ENCODE measurements around the gene EFNA2. TPM values are rescaled to one million over a fixed set of nuclear protein-coding genes. Genes with fewer than 3 reads are reported as not detected.
A peak's percentile ranks its signal among the peaks of the same experiment; 100 is the strongest.

The EFNA2 gene
- total and polyA plus RNA-seq, 2 of the 8 experiments (the other 6 are each of a cell fraction or from before 2014, with no cell fraction given) = 4.0 to 7.0 TPM

DNA sequence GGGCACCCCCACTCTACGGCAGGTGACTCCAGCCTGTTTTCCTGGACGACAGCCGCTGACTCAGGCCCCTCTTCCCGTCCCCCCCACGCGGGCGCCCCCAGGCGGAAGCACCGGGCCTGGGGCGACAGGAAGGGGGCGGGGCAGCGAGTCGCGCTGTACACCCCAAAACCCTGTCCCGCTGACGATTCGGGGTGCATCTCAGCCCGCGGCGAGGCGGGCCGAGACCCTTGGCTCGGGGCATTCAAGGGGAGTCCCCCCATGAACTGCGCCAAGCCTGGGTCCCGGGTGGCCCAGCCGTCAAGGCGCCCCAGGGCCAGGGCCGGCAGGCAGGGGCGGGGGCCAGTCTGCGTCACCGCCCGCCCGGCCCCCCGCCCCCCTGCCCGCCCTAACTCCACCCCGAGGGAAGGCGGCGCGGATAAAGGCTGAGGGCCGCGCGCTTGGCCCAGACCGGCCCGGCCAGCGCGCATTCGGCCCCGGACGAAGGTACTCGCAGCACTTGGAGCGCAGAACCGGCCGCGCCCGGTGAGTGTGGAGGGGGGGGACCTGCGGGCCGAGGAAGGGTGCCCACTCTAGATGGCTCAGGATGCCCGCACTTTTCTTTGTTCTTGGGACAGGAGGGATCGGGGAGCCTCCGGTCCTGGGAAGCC lies 37.4 kb upstream of the EFNA2 start, which contains the start of gene MIDN (continued):
- TF ChIP-seq BACH1 (IDR thresholded peaks at IDR 0.05; ENCODE audit: low read length) = 0 out of 2 replicates have a peak, but pooled peaks have one; percentile 12
